OCI-LY1 (cell line): ENCODE data around the gene RASGRF1.

Source experiments
- CTCF ChIP-seq: fragments of 200-600 bp; sonication (generic), shearing (Covaris generic); IDR thresholded peaks from 2 replicates; pipeline ENCODE4 v1.5.1; 2017; ENCODE audit warnings: mild to moderate bottlenecking, antibody characterized with exemption, low read length, moderate library complexity, mixed read lengths
- EZH2 ChIP-seq: fragments of 200-600 bp; sonication (generic), shearing (Covaris generic); IDR thresholded peaks from 2 replicates; pipeline ENCODE4 v1.8.0; 2017; ENCODE audit warnings: borderline replicate concordance, mixed run types, mild to moderate bottlenecking, antibody characterized with exemption, low read length, moderate library complexity, mixed read lengths

DNA sequence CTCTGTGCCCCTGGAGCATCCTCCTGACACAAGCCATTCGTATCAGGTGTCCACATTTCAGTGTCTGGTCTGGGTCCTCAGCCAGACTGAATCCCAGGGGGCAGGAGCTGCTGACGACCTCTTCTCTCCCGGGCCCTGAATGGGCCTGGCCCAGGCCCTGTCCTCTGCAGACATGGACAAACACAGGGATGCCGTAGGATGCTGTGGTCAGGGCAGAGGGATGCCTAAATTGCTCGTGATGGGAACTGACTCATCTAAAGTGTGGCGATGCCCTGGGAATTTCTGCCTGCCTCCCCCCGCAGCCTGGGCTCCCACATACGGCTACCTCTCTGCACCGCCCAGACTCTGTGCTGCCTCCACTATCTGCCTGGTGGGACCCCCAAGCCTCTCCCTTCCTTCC, 87.3 kb downstream of the RASGRF1 start:
- TF ChIP-seq CTCF (no peak), EZH2 (no peak)
